Measurements from ENCODE around the gene RSPH10B2. TPM values are rescaled to one million over a fixed set of nuclear protein-coding genes. Genes with fewer than 3 reads are reported as not detected.
"Not testable (repeated sequence)": the region's sequence is repeated elsewhere in the genome, so short reads cannot be mapped to it uniquely, and the experiment has no call there.

The RSPH10B2 gene
- total RNA-seq, 2 donors from 2014 or later = not detected

GRCh38 chr7:6714360-6714759, 39.5 kb upstream of the RSPH10B2 start:
- Histone ChIP-seq H3K27me3 (replicated peaks; ENCODE audit: insufficient read depth) (no peaks in the 10 kb centered on the region), H3K4me1 (ENCODE audit: control insufficient read depth in 1 of 2, low read depth in 2 of 2) (no peaks in the 10 kb centered on the region), H3K36me3 (no peaks in the 10 kb centered on the region), H3K27ac (no peak overlapping the region), H3K9me3 (no peaks in the 10 kb centered on the region), H3K4me3 (no peak overlapping the region)
- no peak for ATAC-seq (ENCODE audit: insufficient number of reproducible peaks, low FRiP score, low read depth)
- TF ChIP-seq CTCF (IDR thresholded peaks at IDR 0.05) = no peak
- no peak for DNase-seq (ENCODE audit: low spot score)

- DNase-seq (ENCODE audit: low spot score); H3K36me3 ChIP-seq; ATAC-seq (ENCODE audit: insufficient number of reproducible peaks, low FRiP score, low read depth); H3K27ac ChIP-seq; H3K9me3 ChIP-seq; H3K4me1 ChIP-seq (ENCODE audit: control insufficient read depth in 1 of 2, low read depth in 2 of 2); H3K27me3 ChIP-seq (replicated peaks; ENCODE audit: insufficient read depth); H3K4me3 ChIP-seq: not testable (repeated sequence)
Observed at GRCh38 chr7:6715898-6716297, 38.0 kb upstream of the RSPH10B2 start.

- Histone ChIP-seq H3K36me3 (no peaks in the 10 kb centered on the region), H3K27ac (no peak overlapping the region), H3K9me3 (no peaks in the 10 kb centered on the region), H3K27me3 (replicated peaks; ENCODE audit: insufficient read depth) (no peaks in the 10 kb centered on the region), H3K4me1 (ENCODE audit: control insufficient read depth in 1 of 2, low read depth in 2 of 2) (no peaks in the 10 kb centered on the region), H3K4me3 (no peak overlapping the region)
- ATAC-seq (ENCODE audit: insufficient number of reproducible peaks, low FRiP score, low read depth) (no peak), DNase-seq (ENCODE audit: low spot score) (no peak)
- TF ChIP-seq CTCF (IDR thresholded peaks at IDR 0.05) = no peak
Observed at GRCh38 chr7:6718124-6718523, 35.8 kb upstream of the RSPH10B2 start.

- DNase-seq (ENCODE audit: low spot score); H3K4me1 ChIP-seq (ENCODE audit: control insufficient read depth in 1 of 2, low read depth in 2 of 2); H3K27me3 ChIP-seq (replicated peaks; ENCODE audit: insufficient read depth); H3K36me3 ChIP-seq; H3K9me3 ChIP-seq; ATAC-seq (ENCODE audit: insufficient number of reproducible peaks, low FRiP score, low read depth); H3K27ac ChIP-seq; H3K4me3 ChIP-seq: not testable (repeated sequence)
Observed at GRCh38 chr7:6724351-6724750, 29.6 kb upstream of the RSPH10B2 start.

- H3K9me3 ChIP-seq = no peaks in the 10 kb centered on the region
- DNase-seq (ENCODE audit: low spot score) (no peak), ATAC-seq (ENCODE audit: insufficient number of reproducible peaks, low FRiP score, low read depth) (no peak)
- no peaks in the 10 kb centered on the region for H3K4me1 ChIP-seq (ENCODE audit: control insufficient read depth in 1 of 2, low read depth in 2 of 2)
- TF ChIP-seq CTCF (IDR thresholded peaks at IDR 0.05) = no peak
- no peak overlapping the region for H3K4me3 ChIP-seq
- no peaks in the 10 kb centered on the region for H3K36me3 ChIP-seq
- no peaks in the 10 kb centered on the region for H3K27me3 ChIP-seq (replicated peaks; ENCODE audit: insufficient read depth)
- H3K27ac ChIP-seq = no peak overlapping the region
Observed at GRCh38 chr7:6725003-6725402, 28.9 kb upstream of the RSPH10B2 start.

GRCh38 chr7:6726341-6726740, 27.6 kb upstream of the RSPH10B2 start:
- peaks cover 3 to 10% of the 10 kb centered on the region in 2 donors for H3K4me1 ChIP-seq (ENCODE audit: control insufficient read depth in 1 of 2, low read depth in 2 of 2)
- not testable (repeated sequence) for DNase-seq (ENCODE audit: low spot score); H3K4me3 ChIP-seq; H3K27ac ChIP-seq; H3K9me3 ChIP-seq; H3K36me3 ChIP-seq; ATAC-seq (ENCODE audit: insufficient number of reproducible peaks, low FRiP score, low read depth); H3K27me3 ChIP-seq (replicated peaks; ENCODE audit: insufficient read depth)

GRCh38 chr7:6727663-6728062, 26.2 kb upstream of the RSPH10B2 start:
- no peaks in the 10 kb centered on the region for H3K9me3 ChIP-seq
- peaks cover 3 to 13% of the 10 kb centered on the region in 2 donors for H3K4me1 ChIP-seq (ENCODE audit: control insufficient read depth in 1 of 2, low read depth in 2 of 2)
- DNase-seq (ENCODE audit: low spot score) (no peak), ATAC-seq (ENCODE audit: insufficient number of reproducible peaks, low FRiP score, low read depth) (no peak)
- H3K4me3 ChIP-seq = no peak overlapping the region
- TF ChIP-seq CTCF (IDR thresholded peaks at IDR 0.05) = no peak
- no peak overlapping the region for H3K27ac ChIP-seq
- peaks cover 3% of the 10 kb centered on the region for H3K36me3 ChIP-seq
- no peaks in the 10 kb centered on the region for H3K27me3 ChIP-seq (replicated peaks; ENCODE audit: insufficient read depth)

- Histone ChIP-seq H3K27ac (peak overlapping the region; percentile 65 to 72), H3K4me1 (ENCODE audit: control insufficient read depth in 1 of 2, low read depth in 2 of 2) (peaks cover 3 to 13% of the 10 kb centered on the region in 2 donors), H3K4me3 (peak overlapping the region; percentile 86)
- not testable (repeated sequence) for ATAC-seq (ENCODE audit: insufficient number of reproducible peaks, low FRiP score, low read depth); H3K36me3 ChIP-seq; H3K9me3 ChIP-seq; H3K27me3 ChIP-seq (replicated peaks; ENCODE audit: insufficient read depth); DNase-seq (ENCODE audit: low spot score)
Observed at GRCh38 chr7:6728893-6729491, 24.9 kb upstream of the RSPH10B2 start.
